ENCODE data around the gene RGS12.

Gene RGS12

GRCh38 chr4:3292571-3293400, at the start of gene RGS12:
Gene RGS12, plus strand, starts transcription at chr4:3293021. Its CDS starts 23,150 bp downstream, at chr4:3316171.
- DNase-seq (ENCODE audit: low read depth): peak; percentile 69

GRCh38 chr4:3243136-3243780, 49.6 kb upstream of the RGS12 start:
- no peak for DNase-seq (ENCODE audit: low read depth)

GRCh38 chr4:3244002-3244401, 48.8 kb upstream of the RGS12 start:
- DNase-seq (ENCODE audit: low read depth): no peak

- DNase-seq (ENCODE audit: low read depth): no peak
Observed at GRCh38 chr4:3244747-3245146, 48.1 kb upstream of the RGS12 start.

- DNase-seq (ENCODE audit: low read depth): no peak
Observed at GRCh38 chr4:3245676-3246075, 47.1 kb upstream of the RGS12 start.

GRCh38 chr4:3246458-3247398, 46.1 kb upstream of the RGS12 start:
- no peak for DNase-seq (ENCODE audit: low read depth)

GRCh38 chr4:3247399-3248177, 45.2 kb upstream of the RGS12 start:
- no peak for DNase-seq (ENCODE audit: low read depth)

GRCh38 chr4:3248178-3248480, 44.7 kb upstream of the RGS12 start:
- no peak for DNase-seq (ENCODE audit: low read depth)

GRCh38 chr4:3248811-3249661, 43.8 kb upstream of the RGS12 start, which contains the start of gene MSANTD1:
Gene MSANTD1, plus strand, starts transcription at chr4:3249159. Its CDS starts 64 bp downstream, at chr4:3249223.
- DNase-seq (ENCODE audit: low read depth): no peak

- no peak for DNase-seq (ENCODE audit: low read depth)
Observed at GRCh38 chr4:3249711-3250437, 42.9 kb upstream of the RGS12 start.

GRCh38 chr4:3250438-3250955, 42.3 kb upstream of the RGS12 start:
- no peak for DNase-seq (ENCODE audit: low read depth)

- no peak for DNase-seq (ENCODE audit: low read depth)
Observed at GRCh38 chr4:3250956-3251690, 41.7 kb upstream of the RGS12 start.

GRCh38 chr4:3251691-3252479, 40.9 kb upstream of the RGS12 start:
- no peak for DNase-seq (ENCODE audit: low read depth)

- no peak for DNase-seq (ENCODE audit: low read depth)
Observed at GRCh38 chr4:3252480-3252828, 40.4 kb upstream of the RGS12 start.

GRCh38 chr4:3252831-3253641, 39.8 kb upstream of the RGS12 start:
- no peak for DNase-seq (ENCODE audit: low read depth)

- no peak for DNase-seq (ENCODE audit: low read depth)
Observed at GRCh38 chr4:3253808-3254207, 39.0 kb upstream of the RGS12 start.

- no peak for DNase-seq (ENCODE audit: low read depth)
Observed at GRCh38 chr4:3254302-3255131, 38.3 kb upstream of the RGS12 start.
